Cardiac muscle cell (in vitro differentiated cells and primary cell): Measurements from ENCODE around the gene PCDHB7. TPM values are rescaled to one million over a fixed set of nuclear protein-coding genes. Genes with fewer than 3 reads are reported as not detected.
"Not testable (repeated sequence)": the region's sequence is repeated elsewhere in the genome, so short reads cannot be mapped to it uniquely, and the experiment has no call there.

ENCODE experiments used
- DNase-seq, 2 donors: peaks; one replicate each; pipeline versions ENCODE4 v3.0.0 to v3.0.0-alpha.2; 2010 to 2017; ENCODE audit warnings: low read depth in 1 of 2, low spot score in 1 of 2
- H3K27ac ChIP-seq: fragments of 200-600 bp; sonication (generic); 2 replicates; pipeline ENCODE4 v1.5.1; 2016
- H3K27me3 ChIP-seq: fragments of 200-600 bp; sonication (generic); 2 replicates; pipeline ENCODE4 v1.6.0; 2016; ENCODE audit warnings: control low read depth
- H3K36me3 ChIP-seq: fragments of 200-600 bp; sonication (generic); 2 replicates; pipeline ENCODE4 v1.5.1; 2016; ENCODE audit warnings: control low read depth
- H3K4me1 ChIP-seq: fragments of 200-600 bp; sonication (generic); 2 replicates; pipeline ENCODE4 v1.8.1; 2017; ENCODE audit warnings: low read depth, mild to moderate bottlenecking, mixed run types
- H3K4me3 ChIP-seq: fragments of 200-600 bp; sonication (generic); 2 replicates; pipeline ENCODE4 v1.5.1; 2016; ENCODE audit warnings: mild to moderate bottlenecking
- H3K9me3 ChIP-seq: fragments of 200-600 bp; sonication (generic); 2 replicates; pipeline ENCODE4 v1.5.1; 2017; ENCODE audit warnings: low read depth, mild to moderate bottlenecking, control low read depth
- polyA plus RNA-seq: library from polyadenylated mRNA; unstranded; fragments of >200 nt; fragmentation: Nextera tagmentation; extraction: Ambion mirVana; gene quantifications from 2 replicates; pipeline ENCODE4 v1.2.1, GENCODE V29; 2016
- total RNA-seq: library from RNA; depleted of rRNA; stranded (reverse); fragments of >200 nt; gene quantifications from 2 replicates; pipeline ENCODE4 v1.2.3, GENCODE V29; 2016
- TF ChIP-seq, protein P1 (sequence below): IDR thresholded peaks from 2 replicates; pipeline ENCODE4 v1.5.1; 2012; ENCODE audit warnings: low read depth, mild to moderate bottlenecking, low read length

PCDHB7 gene
- total and polyA plus RNA-seq, 2 experiments from 2014 or later = 1.0 to 2.3 TPM

DNA sequence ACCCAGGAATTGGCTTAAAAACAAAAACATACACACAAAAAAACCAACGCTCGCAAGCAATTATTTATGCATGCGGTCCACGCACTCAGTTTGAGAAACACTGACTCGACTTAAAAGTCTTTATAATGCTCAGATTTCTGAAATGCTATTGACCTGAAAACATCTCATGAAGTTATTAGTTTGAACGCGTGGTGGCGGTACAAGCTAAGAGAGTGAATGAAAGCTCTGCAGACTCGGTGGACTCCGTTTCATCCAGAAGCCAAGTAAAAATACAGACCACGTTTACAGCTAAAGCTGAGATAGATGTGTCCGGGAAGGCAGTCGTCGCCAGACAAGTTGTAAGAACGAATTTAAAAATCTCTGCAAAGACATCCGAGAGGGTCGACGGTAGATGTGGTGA lies 22.6 kb upstream of the PCDHB7 start, which contains the start of gene PCDHB6:
Gene PCDHB6, plus strand, starts transcription at position 246 of the 400 bp plus-strand sequence. CDS start 201 bp downstream, outside the sequence.
- Histone ChIP-seq H3K27ac (no peak within 1 kb of the TSS), H3K4me3 (no peak within 1 kb of the TSS), H3K4me1 (no peaks in the 10 kb centered on the region), H3K27me3 (no peaks in the 10 kb centered on the region), H3K9me3 (no peaks in the 10 kb centered on the region), H3K36me3 (no peaks in the 10 kb centered on the region)
- TF ChIP-seq, protein P1, sequence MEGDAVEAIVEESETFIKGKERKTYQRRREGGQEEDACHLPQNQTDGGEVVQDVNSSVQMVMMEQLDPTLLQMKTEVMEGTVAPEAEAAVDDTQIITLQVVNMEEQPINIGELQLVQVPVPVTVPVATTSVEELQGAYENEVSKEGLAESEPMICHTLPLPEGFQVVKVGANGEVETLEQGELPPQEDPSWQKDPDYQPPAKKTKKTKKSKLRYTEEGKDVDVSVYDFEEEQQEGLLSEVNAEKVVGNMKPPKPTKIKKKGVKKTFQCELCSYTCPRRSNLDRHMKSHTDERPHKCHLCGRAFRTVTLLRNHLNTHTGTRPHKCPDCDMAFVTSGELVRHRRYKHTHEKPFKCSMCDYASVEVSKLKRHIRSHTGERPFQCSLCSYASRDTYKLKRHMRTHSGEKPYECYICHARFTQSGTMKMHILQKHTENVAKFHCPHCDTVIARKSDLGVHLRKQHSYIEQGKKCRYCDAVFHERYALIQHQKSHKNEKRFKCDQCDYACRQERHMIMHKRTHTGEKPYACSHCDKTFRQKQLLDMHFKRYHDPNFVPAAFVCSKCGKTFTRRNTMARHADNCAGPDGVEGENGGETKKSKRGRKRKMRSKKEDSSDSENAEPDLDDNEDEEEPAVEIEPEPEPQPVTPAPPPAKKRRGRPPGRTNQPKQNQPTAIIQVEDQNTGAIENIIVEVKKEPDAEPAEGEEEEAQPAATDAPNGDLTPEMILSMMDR = peak; percentile 6
- DNase-seq = peak in 1 of 2 donors; percentile 2

- DNase-seq = no peak
- Histone ChIP-seq H3K4me1 (no peaks in the 10 kb centered on the region), H3K36me3 (no peaks in the 10 kb centered on the region), H3K27me3 (no peaks in the 10 kb centered on the region), H3K27ac (no peak overlapping the region), H3K4me3 (no peak overlapping the region), H3K9me3 (no peaks in the 10 kb centered on the region)
- TF ChIP-seq, protein P1 = no peak
These were observed 22.0 kb upstream of the PCDHB7 start for GRCh38 chr5:141150224-141150992.

- Histone ChIP-seq H3K36me3 (no peaks in the 10 kb centered on the region), H3K27ac (no peak overlapping the region), H3K27me3 (no peaks in the 10 kb centered on the region), H3K4me1 (no peaks in the 10 kb centered on the region), H3K9me3 (no peaks in the 10 kb centered on the region), H3K4me3 (no peak overlapping the region)
- DNase-seq = no peak
- TF ChIP-seq, protein P1 = no peak
These were observed 21.5 kb upstream of the PCDHB7 start for GRCh38 chr5:141150993-141151325.

DNA sequence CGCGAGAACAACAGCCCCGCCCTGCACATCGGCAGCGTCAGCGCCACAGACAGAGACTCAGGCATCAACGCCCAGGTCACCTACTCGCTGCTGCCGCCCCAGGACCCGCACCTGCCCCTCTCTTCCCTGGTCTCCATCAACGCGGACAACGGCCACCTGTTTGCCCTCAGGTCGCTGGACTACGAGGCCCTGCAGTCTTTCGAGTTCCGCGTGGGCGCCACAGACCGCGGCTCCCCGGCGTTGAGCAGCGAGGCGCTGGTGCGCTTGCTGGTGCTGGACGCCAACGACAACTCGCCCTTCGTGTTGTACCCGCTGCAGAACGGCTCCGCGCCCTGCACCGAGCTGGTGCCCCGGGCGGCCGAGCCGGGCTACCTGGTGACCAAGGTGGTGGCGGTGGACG lies 20.8 kb upstream of the PCDHB7 start:
- H3K36me3 ChIP-seq, H3K4me1 ChIP-seq, H3K4me3 ChIP-seq, H3K27me3 ChIP-seq, H3K27ac ChIP-seq, DNase-seq, H3K9me3 ChIP-seq: not testable (repeated sequence)

- H3K36me3 ChIP-seq, H3K9me3 ChIP-seq, DNase-seq, H3K27ac ChIP-seq, H3K4me3 ChIP-seq, H3K4me1 ChIP-seq, H3K27me3 ChIP-seq: not testable (repeated sequence)
These were observed 20.3 kb upstream of the PCDHB7 start for GRCh38 chr5:141152096-141152495.

DNA sequence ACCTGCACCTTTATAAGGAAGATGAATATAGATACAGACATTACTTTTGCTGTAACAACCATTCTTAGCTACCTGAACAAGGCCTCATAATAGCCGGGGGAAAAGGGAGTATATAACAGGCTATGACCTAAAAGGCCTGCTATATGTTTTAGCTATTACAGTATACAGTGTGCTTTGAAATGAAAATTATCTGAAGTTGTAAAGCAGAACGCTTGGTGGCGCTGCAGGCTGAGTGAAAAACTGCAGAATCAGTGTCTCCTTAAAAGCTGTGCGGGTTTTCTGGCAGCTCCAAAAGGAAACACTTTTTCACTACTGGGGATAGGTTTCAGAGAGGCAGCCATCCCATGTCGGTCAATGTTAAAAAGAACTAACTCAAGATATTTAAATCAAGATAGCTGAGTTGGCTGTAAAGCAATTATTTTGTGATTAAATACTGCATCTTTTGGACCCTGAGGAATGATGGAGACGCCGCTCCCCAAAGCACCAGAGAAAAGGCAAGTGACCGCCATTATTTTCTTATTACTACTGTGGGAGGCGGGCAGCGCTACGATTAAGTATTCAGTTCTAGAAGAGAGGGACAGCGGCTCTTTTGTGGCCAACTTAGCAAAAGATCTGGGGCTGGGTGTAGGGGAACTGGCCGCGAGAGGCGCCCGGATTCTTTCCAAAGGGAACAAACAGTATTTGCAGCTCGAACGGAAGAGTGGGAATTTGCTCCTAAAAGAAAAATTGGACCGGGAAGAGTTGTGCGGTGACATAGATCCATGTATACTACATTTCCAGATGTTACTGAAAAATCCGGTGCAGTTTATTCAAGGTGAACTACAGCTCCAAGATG lies 16.7 kb upstream of the PCDHB7 start:
- TF ChIP-seq, protein P1 = no peak
- no peaks in the 10 kb centered on the region for H3K4me1 ChIP-seq
- H3K27ac ChIP-seq = no peak overlapping the region
- no peaks in the 10 kb centered on the region for H3K9me3 ChIP-seq
- peak in 1 of 2 donors; percentile 7 for DNase-seq
- H3K4me3 ChIP-seq = no peak overlapping the region
- H3K36me3 ChIP-seq = no peaks in the 10 kb centered on the region
- no peaks in the 10 kb centered on the region for H3K27me3 ChIP-seq

DNA sequence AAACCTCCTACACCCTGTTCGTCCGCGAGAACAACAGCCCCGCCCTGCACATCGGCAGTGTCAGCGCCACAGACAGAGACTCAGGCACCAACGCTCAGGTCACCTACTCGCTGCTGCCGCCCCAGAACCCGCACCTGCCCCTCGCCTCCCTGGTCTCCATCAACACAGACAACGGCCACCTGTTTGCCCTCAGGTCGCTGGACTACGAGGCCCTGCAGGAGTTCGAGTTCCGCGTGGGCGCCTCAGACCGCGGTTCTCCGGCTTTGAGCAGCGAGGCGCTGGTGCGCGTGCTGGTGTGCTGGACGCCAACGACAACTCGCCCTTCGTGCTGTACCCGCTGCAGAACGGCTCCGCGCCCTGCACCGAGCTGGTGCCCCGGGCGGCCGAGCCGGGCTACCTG lies 15.1 kb upstream of the PCDHB7 start:
- not testable (repeated sequence) for DNase-seq, H3K9me3 ChIP-seq, H3K27ac ChIP-seq, H3K36me3 ChIP-seq, H3K27me3 ChIP-seq, H3K4me1 ChIP-seq, H3K4me3 ChIP-seq

GRCh38 chr5:141157901-141158300 lies 14.5 kb upstream of the PCDHB7 start:
- H3K4me3 ChIP-seq, H3K36me3 ChIP-seq, H3K27ac ChIP-seq, DNase-seq, H3K27me3 ChIP-seq, H3K4me1 ChIP-seq, H3K9me3 ChIP-seq: not testable (repeated sequence)

DNA sequence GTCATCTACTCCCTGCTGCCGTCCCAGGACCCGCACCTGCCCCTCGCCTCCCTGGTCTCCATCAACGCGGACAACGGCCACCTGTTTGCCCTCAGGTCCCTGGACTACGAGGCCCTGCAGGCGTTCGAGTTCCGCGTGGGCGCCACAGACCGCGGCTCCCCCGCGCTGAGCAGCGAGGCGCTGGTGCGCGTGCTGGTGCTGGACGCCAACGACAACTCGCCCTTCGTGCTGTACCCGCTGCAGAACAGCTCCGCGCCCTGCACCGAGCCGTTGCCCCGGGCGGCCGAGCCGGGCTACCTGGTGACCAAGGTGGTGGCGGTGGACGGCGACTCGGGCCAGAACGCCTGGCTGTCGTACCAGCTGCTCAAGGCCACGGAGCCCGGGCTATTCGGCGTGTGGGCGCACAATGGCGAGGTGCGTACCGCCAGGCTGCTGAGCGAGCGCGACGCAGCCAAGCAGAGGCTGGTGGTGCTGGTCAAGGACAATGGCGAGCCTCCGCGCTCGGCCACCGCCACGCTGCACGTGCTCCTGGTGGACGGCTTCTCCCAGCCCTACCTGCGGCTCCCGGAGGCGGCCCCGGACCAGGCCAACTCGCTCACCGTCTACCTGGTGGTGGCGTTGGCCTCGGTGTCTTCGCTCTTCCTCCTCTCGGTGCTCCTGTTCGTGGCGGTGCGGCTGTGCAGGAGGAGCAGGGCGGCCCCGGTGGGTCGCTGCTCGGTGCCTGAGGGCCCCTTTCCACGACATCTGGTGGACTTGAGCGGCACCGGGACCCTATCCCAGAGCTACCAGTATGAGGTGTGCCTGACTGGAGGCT lies 2.1 kb downstream of the PCDHB7 start:
- DNase-seq = not testable (repeated sequence)

More for the DNA sequence above, 2.1 kb downstream of the PCDHB7 start:
- H3K27ac ChIP-seq, H3K4me1 ChIP-seq, H3K9me3 ChIP-seq, H3K27me3 ChIP-seq, H3K4me3 ChIP-seq, H3K36me3 ChIP-seq: not testable (repeated sequence)
